K562 (cell line): ENCODE measurements around the gene DOP1B. TPM values are rescaled to one million over a fixed set of nuclear protein-coding genes. Genes with fewer than 3 reads are reported as not detected.

ENCODE experiments used
- ATAC-seq: fragments of 200-7000 bp; cut with Tn5 transposase; 3 replicates; pipeline ENCODE4 v1.9.1; 2020; ENCODE audit warnings: moderate library complexity
- BruUV-seq: library from RNA; stranded (reverse); fragments of 400-500 nt; replicated peaks from 2 replicates; lab custom pipeline; 2021; lab: Mats Ljungman, UMichigan
- CTCF ChIA-PET: fragments of 300-600 bp; formaldehyde crosslinking; extraction: SDS; loops from one replicate; lab custom pipeline; 2021; ENCODE audit warnings: low intra/inter-chr PET ratio; lab: Yijun Ruan, JAX
- POLR2A ChIA-PET: fragments of 300-600, 350-650 bp; sonication (Branson Sonifier 250); formaldehyde crosslinking; extraction: SDS; loops from one replicate; lab custom pipeline; 2021; ENCODE audit warnings: antibody characterized with exemption, inconsistent platforms; lab: Yijun Ruan, JAX
- DNase-seq, 4 experiments: peaks; one replicate each; pipeline versions ENCODE4 v3.0.0 to v3.0.0-alpha.2; 2011 to 2018; ENCODE audit warnings: low spot score in 3 of 4, mixed read lengths in 3 of 4; ENCODE audit errors: extremely low read depth in 1 of 4
- FAIRE-seq: peaks from 2 replicates; lab custom pipeline; 2011; peaks lifted over from hg19 to GRCh38; lab: Jason Lieb, UNC
- H2AFZ ChIP-seq: 2 replicates; pipeline ENCODE4 v1.6.0; 2011; ENCODE audit warnings: low read depth, low read length, control low read depth, inconsistent platforms
- H3K27ac ChIP-seq: fragments of 200-600 bp; 3 replicates; pipeline ENCODE4 v1.8.0; 2011; ENCODE audit warnings: low read depth, mild to moderate bottlenecking, control low read depth, inconsistent platforms, low read length, moderate library complexity, mixed read lengths; ENCODE audit errors: extremely low read depth
- H3K27me3 ChIP-seq, 2 experiments: fragments of 300-600 bp in 1 of 2; 2 replicates in 1 of 2; 3 replicates in 1 of 2; pipeline versions ENCODE4 v1.6.0 to v1.8.0; 2011; ENCODE audit warnings: inconsistent platforms in 2 of 2, low read length in 2 of 2, mild to moderate bottlenecking in 1 of 2, mixed read lengths in 1 of 2, moderate library complexity in 1 of 2; ENCODE audit not compliant: control insufficient read depth in 2 of 2, insufficient read depth in 2 of 2
- H3K36me3 ChIP-seq: fragments of 300-600 bp; 3 replicates; pipeline ENCODE4 v1.8.0; 2011; ENCODE audit warnings: mild to moderate bottlenecking, low read length, inconsistent platforms; ENCODE audit not compliant: control insufficient read depth, insufficient read depth
- H3K4me1 ChIP-seq, 2 experiments: fragments of 200-600 bp in 1 of 2; replicated peaks in 1 of 2; 2 replicates in 1 of 2; 3 replicates in 1 of 2; pipeline versions ENCODE4 v1.5.1 to v1.8.0; 2011; ENCODE audit warnings: inconsistent platforms in 2 of 2, low read length in 2 of 2, mild to moderate bottlenecking in 1 of 2, mixed read lengths in 1 of 2, moderate library complexity in 1 of 2; ENCODE audit not compliant: control insufficient read depth in 2 of 2, insufficient read depth in 2 of 2
- H3K4me2 ChIP-seq: 2 replicates; pipeline ENCODE4 v1.6.1; 2011; ENCODE audit warnings: low read length, control low read depth, inconsistent platforms, mixed read lengths; ENCODE audit not compliant: insufficient read depth
- H3K4me3 ChIP-seq: fragments of 200-600 bp; sonication (generic), shearing (Covaris generic); 2 replicates; pipeline ENCODE4 v1.5.1; 2016; ENCODE audit warnings: control low read depth, inconsistent platforms
- H3K79me2 ChIP-seq: fragments of 200-600 bp; 3 replicates; pipeline ENCODE4 v1.8.0; 2011; ENCODE audit warnings: low read length, inconsistent platforms; ENCODE audit not compliant: control insufficient read depth, insufficient read depth
- H3K9ac ChIP-seq, 2 experiments: 2 replicates each; pipeline versions ENCODE4 v1.6.0 to v1.6.1; 2011; ENCODE audit warnings: low read depth in 2 of 2, low read length in 2 of 2, control low read depth in 1 of 2, inconsistent platforms in 1 of 2, mild to moderate bottlenecking in 1 of 2, mixed read lengths in 1 of 2; ENCODE audit not compliant: insufficient read depth in 1 of 2
- H3K9me1 ChIP-seq: one replicate; pipeline ENCODE4 v1.6.0; 2011; ENCODE audit warnings: inconsistent platforms, mild to moderate bottlenecking, low read length, moderate library complexity; ENCODE audit not compliant: control insufficient read depth, insufficient read depth
- H3K9me3 ChIP-seq: replicated peaks from 2 replicates; pipeline ENCODE4 v1.5.1; 2011; ENCODE audit warnings: low read depth, low read length, inconsistent platforms; ENCODE audit not compliant: control insufficient read depth, insufficient read depth
- H4K20me1 ChIP-seq: replicated peaks from 2 replicates; pipeline ENCODE4 v1.6.1; 2011; ENCODE audit warnings: low read length, inconsistent platforms, mixed read lengths; ENCODE audit not compliant: control insufficient read depth, insufficient read depth
- CXXC5 ChIP-seq: fragments of 250-450 bp; sonication (Bioruptor Pico); IDR thresholded peaks from 2 replicates; pipeline ENCODE4 v1.8.0; 2022; ENCODE audit warnings: inconsistent platforms, mild to moderate bottlenecking, moderate library complexity
- EZH2 ChIP-seq: IDR thresholded peaks from 2 replicates; pipeline ENCODE4 v1.6.1; 2012; ENCODE audit warnings: low read depth, mild to moderate bottlenecking, inconsistent platforms, low read length, borderline replicate concordance
- GABPB1 ChIP-seq: sonication (generic); formaldehyde crosslinking; IDR thresholded peaks from 2 replicates; pipeline ENCODE4 v1.8.0; 2022; ENCODE audit warnings: mild to moderate bottlenecking, missing genetic modification reagents
- KLF10 ChIP-seq: fragments of 250-450 bp; sonication (Bioruptor Pico); IDR thresholded peaks from 2 replicates; pipeline ENCODE4 v1.6.1; 2021; ENCODE audit warnings: matching md5 sums
- KLF16 ChIP-seq: IDR thresholded peaks from 2 replicates; pipeline ENCODE4 v1.6.1; 2016; ENCODE audit warnings: antibody characterized with exemption
- NFE2 ChIP-seq: IDR thresholded peaks from 2 replicates; pipeline ENCODE4 v1.6.1; 2014; ENCODE audit warnings: antibody characterized with exemption, low read depth
- WGBS: fragments of 100-300 bp; shearing (Covaris generic); methylation state at CpG from one replicate; pipeline ENCODE4 v1.1.6; 2016; ENCODE audit warnings: low coverage, mixed read lengths; ENCODE audit not compliant: insufficient coverage; ENCODE audit errors: missing lambda C conversion rate; 5-methylcytosine and 5-hydroxymethylcytosine counted together
- in situ Hi-C: fragments of 300-500 bp; cut with MboI; formaldehyde crosslinking; loops from 4 replicates; pipeline ENCODE4 v1.15.0; 2018; ENCODE audit warnings: inconsistent platforms, mixed read lengths
- intact Hi-C: fragments of 100-400 bp; cut with micrococcal nuclease; formaldehyde crosslinking; loops from 2 replicates; pipeline ENCODE4 v1.14.2; 2022
- polyA plus RNA-seq, 8 experiments: library from polyadenylated mRNA; depleted of rRNA in 4 of 8; stranded (reverse) in 5 of 8; unstranded in 3 of 8; fragments of >200 nt; fragmentation: Nextera tagmentation in 2 of 8; fragmentation: Illumina TruSeq in 1 of 8; extraction: Ambion mirVana in 2 of 8; extraction: Trizol in 1 of 8; gene quantifications; 2 replicates each; pipeline versions ENCODE4 v1.2.1 to v1.2.3, GENCODE V29; 2011 to 2014; ENCODE audit warnings: inconsistent platforms in 1 of 8, missing spikeins in 1 of 8
- total RNA-seq, 7 experiments: library from RNA; depleted of rRNA in 6 of 7; stranded (reverse); fragments of >200 nt in 6 of 7; fragmentation: Illumina TruSeq in 2 of 7; extraction: Trizol in 2 of 7; gene quantifications; 2 replicates each; pipeline versions ENCODE4 v1.2.1 to v1.2.3, GENCODE V29; 2011 to 2021; ENCODE audit warnings: low replicate concordance in 1 of 7
- TF ChIP-seq, protein P1 (sequence below), 3 experiments: fragments of 200-800 bp in 1 of 3; fragments of 250-450 bp in 1 of 3; fragments of 450-650 bp in 1 of 3; sonication (Bioruptor Pico) in 1 of 3; sonication (Bioruptor generic) in 1 of 3; formaldehyde crosslinking in 1 of 3; IDR thresholded peaks; 2 replicates each; pipeline versions ENCODE4 v1.6.1 to v1.8.0; 2016 to 2022; ENCODE audit warnings: mild to moderate bottlenecking in 2 of 3, missing genetic modification characterization in 2 of 3, missing compliant biosample characterization in 1 of 3, moderate library complexity in 1 of 3
- TF ChIP-seq, protein P2 (sequence below): sonication (generic); formaldehyde crosslinking; IDR thresholded peaks from 2 replicates; pipeline ENCODE4 v1.8.1; 2023; ENCODE audit warnings: mild to moderate bottlenecking, missing genetic modification reagents

DOP1B gene
- total and polyA plus RNA-seq, 9 of the 15 experiments (the other 6 are each of a cell fraction or from before 2014, with no cell fraction given), result 0.04 to 2.2 (median 0.68) TPM

- peaks cover 31 to 56% of the 10 kb centered on the region in 2 experiments for H3K27me3 ChIP-seq
- DNase-seq (no peak), ATAC-seq (no peak), FAIRE-seq (no peak)
- H4K20me1 ChIP-seq, result no peaks in the 10 kb centered on the region
- CTCF ChIA-PET, result no interaction called here
- H2AFZ ChIP-seq, result no peak within 1 kb of the TSS
- no peak within 1 kb of the TSS; a peak in 1 of 4 replicates for H3K9ac ChIP-seq
- TF ChIP-seq EZH2 (no peak), NFE2 (no peak), GABPB1 (0 out of 2 replicates have a peak, but pooled peaks have one; percentile 40), KLF16 (no peak), KLF10 (no peak), CXXC5 (CRISPR knock-in tag) (no peak)
- TF ChIP-seq, protein P1, sequence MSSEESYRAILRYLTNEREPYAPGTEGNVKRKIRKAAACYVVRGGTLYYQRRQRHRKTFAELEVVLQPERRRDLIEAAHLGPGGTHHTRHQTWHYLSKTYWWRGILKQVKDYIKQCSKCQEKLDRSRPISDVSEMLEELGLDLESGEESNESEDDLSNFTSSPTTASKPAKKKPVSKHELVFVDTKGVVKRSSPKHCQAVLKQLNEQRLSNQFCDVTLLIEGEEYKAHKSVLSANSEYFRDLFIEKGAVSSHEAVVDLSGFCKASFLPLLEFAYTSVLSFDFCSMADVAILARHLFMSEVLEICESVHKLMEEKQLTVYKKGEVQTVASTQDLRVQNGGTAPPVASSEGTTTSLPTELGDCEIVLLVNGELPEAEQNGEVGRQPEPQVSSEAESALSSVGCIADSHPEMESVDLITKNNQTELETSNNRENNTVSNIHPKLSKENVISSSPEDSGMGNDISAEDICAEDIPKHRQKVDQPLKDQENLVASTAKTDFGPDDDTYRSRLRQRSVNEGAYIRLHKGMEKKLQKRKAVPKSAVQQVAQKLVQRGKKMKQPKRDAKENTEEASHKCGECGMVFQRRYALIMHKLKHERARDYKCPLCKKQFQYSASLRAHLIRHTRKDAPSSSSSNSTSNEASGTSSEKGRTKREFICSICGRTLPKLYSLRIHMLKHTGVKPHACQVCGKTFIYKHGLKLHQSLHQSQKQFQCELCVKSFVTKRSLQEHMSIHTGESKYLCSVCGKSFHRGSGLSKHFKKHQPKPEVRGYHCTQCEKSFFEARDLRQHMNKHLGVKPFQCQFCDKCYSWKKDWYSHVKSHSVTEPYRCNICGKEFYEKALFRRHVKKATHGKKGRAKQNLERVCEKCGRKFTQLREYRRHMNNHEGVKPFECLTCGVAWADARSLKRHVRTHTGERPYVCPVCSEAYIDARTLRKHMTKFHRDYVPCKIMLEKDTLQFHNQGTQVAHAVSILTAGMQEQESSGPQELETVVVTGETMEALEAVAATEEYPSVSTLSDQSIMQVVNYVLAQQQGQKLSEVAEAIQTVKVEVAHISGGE (CRISPR knock-in tag; IDR thresholded peaks at IDR 0.05), result no peak
- TF ChIP-seq, protein P2, sequence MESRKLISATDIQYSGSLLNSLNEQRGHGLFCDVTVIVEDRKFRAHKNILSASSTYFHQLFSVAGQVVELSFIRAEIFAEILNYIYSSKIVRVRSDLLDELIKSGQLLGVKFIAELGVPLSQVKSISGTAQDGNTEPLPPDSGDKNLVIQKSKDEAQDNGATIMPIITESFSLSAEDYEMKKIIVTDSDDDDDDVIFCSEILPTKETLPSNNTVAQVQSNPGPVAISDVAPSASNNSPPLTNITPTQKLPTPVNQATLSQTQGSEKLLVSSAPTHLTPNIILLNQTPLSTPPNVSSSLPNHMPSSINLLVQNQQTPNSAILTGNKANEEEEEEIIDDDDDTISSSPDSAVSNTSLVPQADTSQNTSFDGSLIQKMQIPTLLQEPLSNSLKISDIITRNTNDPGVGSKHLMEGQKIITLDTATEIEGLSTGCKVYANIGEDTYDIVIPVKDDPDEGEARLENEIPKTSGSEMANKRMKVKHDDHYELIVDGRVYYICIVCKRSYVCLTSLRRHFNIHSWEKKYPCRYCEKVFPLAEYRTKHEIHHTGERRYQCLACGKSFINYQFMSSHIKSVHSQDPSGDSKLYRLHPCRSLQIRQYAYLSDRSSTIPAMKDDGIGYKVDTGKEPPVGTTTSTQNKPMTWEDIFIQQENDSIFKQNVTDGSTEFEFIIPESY (CRISPR knock-in tag), result peak; percentile 44; the same call in 1 of the 2 replicates
- no peak within 1 kb of the TSS for H3K4me3 ChIP-seq
- no peaks in the 10 kb centered on the region for H3K9me1 ChIP-seq
- no peaks in the 10 kb centered on the region for H3K36me3 ChIP-seq
- H3K9me3 ChIP-seq, result no peaks in the 10 kb centered on the region
- POLR2A ChIA-PET, result no interaction called here
- H3K79me2 ChIP-seq, result no peaks in the 10 kb centered on the region
- in situ Hi-C loops (no loop called here), intact Hi-C loops (no loop called here)
- 41% methylated on average over 42 of the region's 53 CpGs for WGBS
- no peak within 1 kb of the TSS for H3K27ac ChIP-seq
- H3K4me1 ChIP-seq, result peaks cover 0 to 15% of the 10 kb centered on the region in 2 experiments; a peak in 2 of 5 replicates
- H3K4me2 ChIP-seq, result no peak within 1 kb of the TSS
- no TSS peak for BruUV-seq
Measured at GRCh38 chr21:36134803-36135390, 21.7 kb upstream of the DOP1B start, which contains the start of gene CBR3. TSS of gene CBR3 (plus strand) at chr21:36135079. CDS start at chr21:36135193, 114 bp downstream.
